22Rv1 (cell line): ENCODE measurements around the gene UBE4B.
"Not testable (repeated sequence)": the region's sequence is repeated elsewhere in the genome, so short reads cannot be mapped to it uniquely, and the experiment has no call there.

Experiments used
- H3K27ac ChIP-seq: fragments of 450-650 bp; 2 replicates; pipeline ENCODE4 v1.5.1; 2017
- CTCF ChIP-seq: fragments of 450-650 bp; IDR thresholded peaks from 2 replicates; pipeline ENCODE4 v1.5.1; 2017; ENCODE audit warnings: mild to moderate bottlenecking
- ZFX ChIP-seq: fragments of 450-650 bp; IDR thresholded peaks from 2 replicates; pipeline ENCODE4 v1.6.1; 2017; ENCODE audit warnings: antibody characterized with exemption, borderline replicate concordance

The UBE4B gene

GRCh38 chr1:10213186-10213705 lies 180.5 kb downstream of the UBE4B start:
- no peak overlapping the region for H3K27ac ChIP-seq
- TF ChIP-seq CTCF (no peak), ZFX (no peak)

GRCh38 chr1:10216090-10216749 lies 183.5 kb downstream of the UBE4B start:
- TF ChIP-seq ZFX (no peak), CTCF (no peak)
- H3K27ac ChIP-seq: no peak overlapping the region

- H3K27ac ChIP-seq: 0 out of 2 replicates have a peak overlapping the region, but pooled peaks have one; percentile 9
- TF ChIP-seq CTCF (no peak), ZFX (no peak)
Measured at GRCh38 chr1:10217748-10218441, 185.1 kb downstream of the UBE4B start.

GRCh38 chr1:10220200-10220599 lies 187.4 kb downstream of the UBE4B start:
- no peak for TF ChIP-seq CTCF
- TF ChIP-seq ZFX: no peak
- H3K27ac ChIP-seq: no peak overlapping the region

- H3K27ac ChIP-seq: not testable (repeated sequence)
Measured at GRCh38 chr1:10220657-10221056, 187.9 kb downstream of the UBE4B start.

- no peak overlapping the region for H3K27ac ChIP-seq
- TF ChIP-seq ZFX: no peak
- no peak for TF ChIP-seq CTCF
Measured at GRCh38 chr1:10225573-10225972, 192.8 kb downstream of the UBE4B start.

GRCh38 chr1:10228528-10228927 lies 195.8 kb downstream of the UBE4B start:
- TF ChIP-seq CTCF: no peak
- no peak for TF ChIP-seq ZFX
- H3K27ac ChIP-seq: no peak overlapping the region
